SK-N-SH (cell line): Measurements from ENCODE around the gene OPN1SW. TPM values are rescaled to one million over a fixed set of nuclear protein-coding genes. Genes with fewer than 3 reads are reported as not detected.

Source experiments
- CTCF ChIA-PET: fragments of 300-600, 350-600 bp; formaldehyde crosslinking; extraction: SDS; loops from one replicate; lab custom pipeline; 2021; lab: Yijun Ruan, JAX
- POLR2A ChIA-PET: fragments of 350-600 bp; sonication (Branson Sonifier 250); formaldehyde crosslinking; extraction: SDS; loops from one replicate; lab custom pipeline; 2020; ENCODE audit warnings: antibody characterized with exemption, inconsistent platforms; lab: Yijun Ruan, JAX
- DNase-seq: peaks from one replicate; pipeline ENCODE4 v3.0.0; 2012
- H2AFZ ChIP-seq: fragments of 200-600 bp; sonication (generic); 2 replicates; pipeline ENCODE4 v1.8.1; 2016; ENCODE audit warnings: antibody characterized with exemption, mild to moderate bottlenecking, low read depth
- H3F3A ChIP-seq: fragments of 200-600 bp; sonication (generic); replicated peaks from 2 replicates; pipeline ENCODE3; 2016; ENCODE audit warnings: antibody characterized with exemption, mild to moderate bottlenecking; ENCODE audit not compliant: insufficient read depth
- H3K27ac ChIP-seq, 2 experiments: fragments of 200-500 bp in 1 of 2; fragments of 200-600 bp in 1 of 2; sonication (Bioruptor generic) in 1 of 2; sonication (generic), shearing (Covaris generic) in 1 of 2; 2 replicates each; pipeline versions ENCODE4 v1.5.1 to v1.6.1; 2014 to 2016; ENCODE audit warnings: low read depth in 2 of 2, inconsistent platforms in 1 of 2, low read length in 1 of 2, mild to moderate bottlenecking in 1 of 2, mixed read lengths in 1 of 2
- H3K27me3 ChIP-seq: fragments of 200-600 bp; sonication (generic), shearing (Covaris generic); 2 replicates; pipeline ENCODE4 v1.6.1; 2016; ENCODE audit warnings: mixed run types; ENCODE audit not compliant: insufficient read depth
- H3K36me3 ChIP-seq, 2 experiments: fragments of 200-500 bp in 1 of 2; fragments of 200-600 bp in 1 of 2; sonication (Bioruptor generic) in 1 of 2; sonication (generic) in 1 of 2; replicated peaks in 1 of 2; 2 replicates each; pipeline versions ENCODE3 to v1.5.1; 2014 to 2016; ENCODE audit warnings: low read length in 1 of 2, mild to moderate bottlenecking in 1 of 2; ENCODE audit not compliant: insufficient read depth in 2 of 2, control insufficient read depth in 1 of 2
- H3K4me1 ChIP-seq, 2 experiments: fragments of 200-500 bp in 1 of 2; fragments of 200-600 bp in 1 of 2; sonication (Bioruptor generic) in 1 of 2; sonication (generic), shearing (Covaris generic) in 1 of 2; 2 replicates each; pipeline versions ENCODE4 v1.5.1 to v1.6.1; 2014 to 2016; ENCODE audit warnings: low read depth in 1 of 2, low read length in 1 of 2, mixed run types in 1 of 2; ENCODE audit not compliant: insufficient read depth in 2 of 2, control insufficient read depth in 1 of 2
- H3K4me2 ChIP-seq: fragments of 200-600 bp; sonication (generic), shearing (Covaris generic); 2 replicates; pipeline ENCODE4 v1.6.1; 2017; ENCODE audit warnings: mixed run types
- H3K4me3 ChIP-seq, 2 experiments: fragments of 200-500 bp in 1 of 2; fragments of 200-600 bp in 1 of 2; sonication (Bioruptor generic) in 1 of 2; sonication (generic), shearing (Covaris generic) in 1 of 2; 2 replicates each; pipeline versions ENCODE4 v1.5.1 to v1.8.1; 2014 to 2016; ENCODE audit warnings: low read depth in 2 of 2, inconsistent platforms in 1 of 2, low read length in 1 of 2, mild to moderate bottlenecking in 1 of 2, mixed read lengths in 1 of 2, moderate library complexity in 1 of 2
- H3K79me2 ChIP-seq: fragments of 200-600 bp; sonication (generic); 2 replicates; pipeline ENCODE4 v1.8.1; 2017; ENCODE audit warnings: mild to moderate bottlenecking; ENCODE audit not compliant: insufficient read depth
- H3K9ac ChIP-seq: fragments of 200-600 bp; sonication (generic); 2 replicates; pipeline ENCODE4 v1.6.1; 2017; ENCODE audit warnings: mixed run types
- H3K9me2 ChIP-seq: fragments of 200-600 bp; sonication (generic); 2 replicates; pipeline ENCODE4 v1.6.1; 2017; ENCODE audit warnings: mixed run types
- H3K9me3 ChIP-seq: fragments of 200-600 bp; sonication (generic); 2 replicates; pipeline ENCODE4 v1.6.1; 2017; ENCODE audit warnings: mixed run types, mild to moderate bottlenecking, moderate library complexity
- H4K20me1 ChIP-seq: fragments of 200-600 bp; sonication (generic); 2 replicates; pipeline ENCODE4 v1.6.1; 2017; ENCODE audit warnings: mild to moderate bottlenecking, mixed run types; ENCODE audit not compliant: insufficient read depth
- EP300 ChIP-seq, 2 experiments: IDR thresholded peaks; 2 replicates each; pipeline versions ENCODE4 v1.4.0 to v1.6.1; 2012; ENCODE audit warnings: borderline replicate concordance in 1 of 2, low read depth in 1 of 2, low read length in 1 of 2
- FOSL2 ChIP-seq: IDR thresholded peaks from 2 replicates; pipeline ENCODE4 v1.4.0; 2012; ENCODE audit warnings: low read depth, mild to moderate bottlenecking, moderate library complexity, borderline replicate concordance
- FOXM1 ChIP-seq: IDR thresholded peaks from 2 replicates; pipeline ENCODE4 v1.4.0; 2012; ENCODE audit warnings: low read depth, mild to moderate bottlenecking
- MEF2A ChIP-seq: IDR thresholded peaks from 2 replicates; pipeline ENCODE4 v1.4.0; 2012; ENCODE audit warnings: low read depth, borderline replicate concordance
- NFIC ChIP-seq: IDR thresholded peaks from 2 replicates; pipeline ENCODE4 v1.4.0; 2012; ENCODE audit warnings: borderline replicate concordance
- PBX3 ChIP-seq: IDR thresholded peaks from 2 replicates; pipeline ENCODE4; 2012
- RCOR1 ChIP-seq: fragments of 150-350 bp; IDR thresholded peaks from 2 replicates; pipeline ENCODE4 v1.6.1; 2017; ENCODE audit warnings: antibody characterized with exemption, low read length
- RFX5 ChIP-seq: IDR thresholded peaks from 2 replicates; pipeline ENCODE4 v1.6.1; 2012; ENCODE audit warnings: mild to moderate bottlenecking, improper control_type of control experiment, low read length
- RXRA ChIP-seq: IDR thresholded peaks from 2 replicates; pipeline ENCODE4 v1.4.0; 2012; ENCODE audit warnings: low read depth, mild to moderate bottlenecking, borderline replicate concordance
- SIN3A ChIP-seq: IDR thresholded peaks from 2 replicates; pipeline ENCODE4 v1.6.1; 2012; ENCODE audit warnings: low read depth, mild to moderate bottlenecking, low read length, moderate library complexity, borderline replicate concordance
- TAF1 ChIP-seq: IDR thresholded peaks from 2 replicates; pipeline ENCODE4 v1.6.1; 2012; ENCODE audit warnings: low read depth, mild to moderate bottlenecking, low read length, moderate library complexity, borderline replicate concordance
- TCF12 ChIP-seq: IDR thresholded peaks from 2 replicates; pipeline ENCODE4 v1.4.0; 2012
- WGBS: methylation state at CpG from one replicate; pipeline ENCODE4 v1.1.6; 2017; ENCODE audit warnings: low lambda C conversion rate; 5-methylcytosine and 5-hydroxymethylcytosine counted together
- polyA plus RNA-seq, 3 experiments: library from polyadenylated mRNA; depleted of rRNA; stranded (reverse); fragments of >200 nt; gene quantifications; 2 replicates each; pipeline ENCODE4 v1.2.3, GENCODE V29; 2012

The OPN1SW gene
- polyA plus RNA-seq, 1 of the 3 experiments (the other 2 are of a cell fraction), result 0.05 TPM

- WGBS, result 55% methylated on average over 2 of the region's 2 CpGs
- ChIA-PET POLR2A (interaction anchor here (1.0 to 1.4 kb wide), 2 partner anchors 8 to 15 kb away, joined by 3 read pairs; no protein-coding TSS in a partner anchor), CTCF (interaction anchor here (1.1 to 1.5 kb wide), 2 partner anchors 13 to 54 kb away, joined by 3 read pairs; no protein-coding TSS in a partner anchor)
- H3K4me2 ChIP-seq, result no peak overlapping the region; the same call in 1 of the 2 replicates
- no peaks in the 10 kb centered on the region for H3K27me3 ChIP-seq
- no peaks in the 10 kb centered on the region for H3K9me2 ChIP-seq
- H3K79me2 ChIP-seq, result no peaks in the 10 kb centered on the region
- H4K20me1 ChIP-seq, result no peaks in the 10 kb centered on the region
- H3K9ac ChIP-seq, result no peak overlapping the region
- H3K4me1 ChIP-seq, result peaks cover 7 to 13% of the 10 kb centered on the region in 2 experiments; a peak in 2 of 4 replicates
- DNase-seq, result no peak
- H3K4me3 ChIP-seq, result no peak overlapping the region; a peak in 1 of 4 replicates
- no peaks in the 10 kb centered on the region for H3F3A ChIP-seq
- TF ChIP-seq EP300 (IDR thresholded peaks at IDR 0.05; ENCODE audit: borderline replicate concordance in 1 of 2, low read depth in 1 of 2, low read length in 1 of 2), result no peak
- peak; percentile 7; the same call in 1 of the 2 replicates for TF ChIP-seq FOSL2
- H2AFZ ChIP-seq, result no peak overlapping the region
- peaks cover 18 to 38% of the 10 kb centered on the region in 2 experiments for H3K36me3 ChIP-seq
- no peaks in the 10 kb centered on the region for H3K9me3 ChIP-seq
- no peak overlapping the region for H3K27ac ChIP-seq
These were observed 34.9 kb upstream of the OPN1SW start for GRCh38 chr7:128810473-128810872.

- no peak overlapping the region for H3K4me2 ChIP-seq
- TF ChIP-seq MEF2A (no peak), SIN3A (no peak), NFIC (no peak), TAF1 (no peak), TCF12 (no peak)
- no peaks in the 10 kb centered on the region for H3K9me2 ChIP-seq
- H3K9me3 ChIP-seq, result no peaks in the 10 kb centered on the region
- no peaks in the 10 kb centered on the region for H3K27me3 ChIP-seq
- DNase-seq, result no peak
- CTCF ChIA-PET, result interaction anchor here (0.6 to 1.1 kb wide), 2 partner anchors 19 to 74 kb away, joined by 3 read pairs; no protein-coding TSS in a partner anchor
- H3K4me3 ChIP-seq, result no peak overlapping the region
- H4K20me1 ChIP-seq, result no peaks in the 10 kb centered on the region
- no peaks in the 10 kb centered on the region for H3F3A ChIP-seq
- POLR2A ChIA-PET, result interaction anchor here (1.3 to 1.6 kb wide), 2 partner anchors 18 to 19 kb away, joined by 4 to 6 read pairs; no protein-coding TSS in a partner anchor
- H2AFZ ChIP-seq, result no peak overlapping the region
- H3K27ac ChIP-seq, result no peak overlapping the region
- H3K9ac ChIP-seq, result no peak overlapping the region
- H3K79me2 ChIP-seq, result no peaks in the 10 kb centered on the region
- peaks cover 7 to 13% of the 10 kb centered on the region in 2 experiments; a peak in 2 of 4 replicates for H3K4me1 ChIP-seq
- WGBS, result 89% methylated on average over 2 of the region's 3 CpGs
- H3K36me3 ChIP-seq, result peaks cover 18 to 49% of the 10 kb centered on the region in 2 experiments
These were observed 33.8 kb upstream of the OPN1SW start for GRCh38 chr7:128809363-128809762.

GRCh38 chr7:128807191-128807590, 31.6 kb upstream of the OPN1SW start:
- no peak for DNase-seq
- POLR2A ChIA-PET, result interaction anchor here (1.0 kb wide), 1 partner anchor 10 kb away, joined by 3 read pairs; no protein-coding TSS in a partner anchor
- Histone ChIP-seq H3K36me3 (peaks cover 32 to 54% of the 10 kb centered on the region in 2 experiments), H3K27ac (no peak overlapping the region), H3K4me3 (no peak overlapping the region), H3K9me3 (no peaks in the 10 kb centered on the region), H3K4me2 (no peak overlapping the region), H3K27me3 (no peaks in the 10 kb centered on the region), H3K9me2 (no peaks in the 10 kb centered on the region), H4K20me1 (no peaks in the 10 kb centered on the region), H3K79me2 (no peaks in the 10 kb centered on the region), H3F3A (no peaks in the 10 kb centered on the region), H3K9ac (no peak overlapping the region), H2AFZ (no peak overlapping the region), H3K4me1 (peaks cover 7 to 13% of the 10 kb centered on the region in 2 experiments; a peak in 2 of 4 replicates)
- CTCF ChIA-PET, result interaction anchor here (0.9 to 1.4 kb wide), 4 partner anchors 23 to 73 kb away, joined by 3 to 4 read pairs (median 3); partner anchors contain the start of gene ATP6V1F
- TF ChIP-seq NFIC, result no peak
- TF ChIP-seq MEF2A, result no peak
- TF ChIP-seq FOSL2, result no peak
- TF ChIP-seq RFX5, result no peak
- TF ChIP-seq SIN3A, result no peak
- no peak for TF ChIP-seq RCOR1
- no peak for TF ChIP-seq RXRA
- TF ChIP-seq PBX3, result no peak
- TF ChIP-seq FOXM1, result no peak
- 98% methylated on average over 8 of the region's 8 CpGs for WGBS
